Esophagus muscularis mucosa (tissue), 4 donors: ENCODE measurements around the gene ACSS1. TPM values are rescaled to one million over a fixed set of nuclear protein-coding genes. Genes with fewer than 3 reads are reported as not detected.

ENCODE experiments used
- DNase-seq: peaks from one replicate; pipeline ENCODE4 v3.0.0-alpha.2; 2017; ENCODE audit errors: extremely low spot score
- H3K27ac ChIP-seq, 4 donors: fragments of 200-600 bp; sonication (generic); replicated peaks in 1 of 4; 1 replicate in 3 of 4; 2 replicates in 1 of 4; pipeline ENCODE4 v1.5.1; 2016 to 2019; ENCODE audit warnings: mild to moderate bottlenecking in 1 of 4
- H3K27me3 ChIP-seq, 4 donors: fragments of 200-600 bp; sonication (generic); one replicate each; pipeline versions ENCODE4 v1.5.1 to v1.6.0; 2016 to 2019
- H3K36me3 ChIP-seq, 4 donors: fragments of 200-600 bp; sonication (generic); one replicate each; pipeline ENCODE4 v1.5.1; 2016 to 2019
- H3K4me1 ChIP-seq, 4 donors: fragments of 200-600 bp; sonication (generic); one replicate each; pipeline ENCODE4 v1.5.1; 2016 to 2019
- H3K4me3 ChIP-seq, 4 donors: fragments of 200-600 bp; sonication (generic); 1 replicate in 2 of 4; 2 replicates in 2 of 4; pipeline ENCODE4 v1.5.1; 2016 to 2019; ENCODE audit warnings: mild to moderate bottlenecking in 4 of 4, moderate library complexity in 1 of 4
- H3K9me3 ChIP-seq, 4 donors: fragments of 200-600 bp; sonication (generic); 1 replicate in 3 of 4; 2 replicates in 1 of 4; pipeline ENCODE4 v1.5.1; 2016 to 2019
- CTCF ChIP-seq, 3 experiments: fragments of 200-600 bp in 2 of 3; fragments of 450-650 bp in 1 of 3; sonication (generic) in 2 of 3; IDR thresholded peaks; one replicate each; pipeline ENCODE4 v1.5.1; 2017 to 2019; ENCODE audit warnings: antibody characterized with exemption in 3 of 3, mild to moderate bottlenecking in 2 of 3, moderate library complexity in 1 of 3
- EP300 ChIP-seq: sonication (generic); formaldehyde crosslinking; IDR thresholded peaks from one replicate; pipeline ENCODE4 v1.6.1; 2017; ENCODE audit warnings: antibody characterized with exemption
- POLR2A ChIP-seq: fragments of 450-650 bp; IDR thresholded peaks from one replicate; pipeline ENCODE4 v1.6.1; 2017; ENCODE audit warnings: antibody characterized with exemption, moderate library complexity, mild to moderate bottlenecking, low read depth
- POLR2AphosphoS5 ChIP-seq, 2 donors: sonication (generic); formaldehyde crosslinking; IDR thresholded peaks; one replicate each; pipeline ENCODE4 v1.6.1; 2017; ENCODE audit warnings: antibody characterized with exemption in 2 of 2
- WGBS: methylation state at CpG from one replicate; pipeline ENCODE4 v1.1.5; 2018; 5-methylcytosine and 5-hydroxymethylcytosine counted together
- intact Hi-C: fragments of 100-400 bp; cut with DNase I; formaldehyde crosslinking; loops from one replicate; pipeline ENCODE4 v1.15.1; 2023
- small RNA-seq, 3 donors: library from RNA; depleted of rRNA; stranded (forward); fragments of <200 nt; gene quantifications; one replicate each; pipeline ENCODE3, GENCODE V24; 2016
- total RNA-seq, 4 donors: library from RNA; depleted of rRNA; stranded (reverse); fragments of >200 nt; gene quantifications; one replicate each; pipeline versions ENCODE4 v1.1.0 to v1.2.1, GENCODE V29; 2016

ACSS1 gene
- total RNA-seq, 4 donors from 2014 or later: 36.6 to 154 (median 65.3) TPM

- intact Hi-C loops: no loop called here
- WGBS: 89% methylated on average over 10 of the region's 14 CpGs
These were observed 98.2 kb downstream of the ACSS1 start for GRCh38 chr20:24959591-24960301.

DNA sequence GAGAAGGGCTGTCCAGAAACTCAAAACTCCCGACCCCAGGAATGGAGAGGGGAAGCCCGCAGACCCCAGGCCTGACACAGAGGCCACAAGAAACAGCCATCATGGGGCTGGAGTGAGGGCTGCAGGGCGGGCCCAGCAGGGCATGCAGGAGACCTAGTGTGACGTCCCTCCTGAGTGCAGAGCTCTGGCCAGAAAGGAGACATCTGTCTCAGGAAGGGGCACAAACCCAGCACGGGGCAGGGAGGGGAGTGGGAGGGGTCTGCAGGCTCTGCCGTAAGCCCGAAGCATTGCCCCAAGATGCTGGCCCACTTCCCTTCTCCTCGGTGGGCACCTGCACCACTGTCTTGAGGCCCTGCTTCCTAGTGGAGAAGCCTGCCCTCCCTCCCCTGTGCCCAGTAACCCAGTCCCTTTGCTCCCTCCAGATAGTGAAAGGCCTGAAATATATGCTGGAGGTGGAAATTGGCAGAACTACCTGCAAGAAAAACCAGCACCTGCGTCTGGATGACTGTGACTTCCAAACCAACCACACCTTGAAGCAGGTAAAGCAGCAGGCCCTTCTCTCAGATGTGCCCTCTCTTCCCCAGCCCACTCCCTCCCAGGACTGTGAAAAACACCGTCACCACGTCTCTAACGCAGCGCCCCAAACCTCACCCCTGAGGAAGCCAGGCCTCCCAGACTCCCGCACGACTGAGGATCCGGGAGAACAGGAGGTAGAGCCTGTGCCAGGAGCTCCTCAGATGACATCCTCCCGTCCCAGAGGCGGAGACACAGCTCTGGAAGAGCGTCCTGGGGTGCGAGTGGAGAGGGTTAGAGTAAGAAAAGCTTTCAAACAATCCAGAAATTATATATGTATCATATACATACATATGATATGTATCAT is 99.2 kb downstream of the ACSS1 start:
- intact Hi-C loops: no loop called here
- TF ChIP-seq EP300 (no peak), POLR2AphosphoS5 (IDR thresholded peaks at IDR 0.05) (no peak), CTCF (IDR thresholded peaks at IDR 0.05) (no peak), POLR2A (no peak)
- Histone ChIP-seq H3K9me3 (no peaks in the 10 kb centered on the region), H3K4me1 (no peaks in the 10 kb centered on the region), H3K4me3 (no peak overlapping the region), H3K27me3 (no peaks in the 10 kb centered on the region), H3K27ac (no peak overlapping the region), H3K36me3 (peaks cover 27 to 81% (median 76%) of the 10 kb centered on the region in 4 donors)
- 80% methylated on average over 20 of the region's 20 CpGs for WGBS
- DNase-seq: no peak

More at GRCh38 chr20:24959591-24960301, 98.2 kb downstream of the ACSS1 start:
- no peak overlapping the region for H3K27ac ChIP-seq
- H3K4me3 ChIP-seq: no peak overlapping the region
- H3K27me3 ChIP-seq: no peaks in the 10 kb centered on the region
- no peaks in the 10 kb centered on the region for H3K9me3 ChIP-seq
- no peaks in the 10 kb centered on the region for H3K4me1 ChIP-seq
- no peak for DNase-seq
- H3K36me3 ChIP-seq: peaks cover 34 to 91% (median 86%) of the 10 kb centered on the region in 4 donors
- TF ChIP-seq POLR2A: no peak
- no peak for TF ChIP-seq POLR2AphosphoS5 (IDR thresholded peaks at IDR 0.05)
- no peak for TF ChIP-seq EP300
- TF ChIP-seq CTCF (IDR thresholded peaks at IDR 0.05): no peak

GRCh38 chr20:24957326-24958016 is 100.5 kb downstream of the ACSS1 start:
- H3K27ac ChIP-seq: no peak overlapping the region
- DNase-seq: no peak
- H3K9me3 ChIP-seq: no peaks in the 10 kb centered on the region
- intact Hi-C loops: no loop called here
- TF ChIP-seq CTCF (IDR thresholded peaks at IDR 0.05): no peak
- TF ChIP-seq POLR2A: no peak
- no peak for TF ChIP-seq EP300
- TF ChIP-seq POLR2AphosphoS5 (IDR thresholded peaks at IDR 0.05): no peak
- peaks cover 14 to 68% (median 63%) of the 10 kb centered on the region in 4 donors for H3K36me3 ChIP-seq
- no peaks in the 10 kb centered on the region for H3K27me3 ChIP-seq
- H3K4me1 ChIP-seq: no peaks in the 10 kb centered on the region
- WGBS: 95% methylated on average over 17 of the region's 18 CpGs
- H3K4me3 ChIP-seq: no peak overlapping the region

Small RNA genes within 50 kb of the gene (small RNA-seq; reads per million reads assigned to genes)
- gene RNU6-1257P: 0 reads per million in 3 donors

Other genes starting within 250 kb of the ACSS1 start
- gene CST7, start 108.9 kb downstream of the ACSS1 start, total RNA-seq: 10 to 100 TPM in 1 of 4 donors, 1 to 10 TPM in 2, not detected in 1; 1.2 to 13.8 (median 1.5) TPM
- 10 to 100 TPM; 21.6 to 35.6 (median 32.5) TPM for gene APMAP, start 65.4 kb downstream of the ACSS1 start, total RNA-seq
- under 1 TPM in 1 of 4 donors, not detected in 3; 0.83 TPM for gene VSX1, start 24.0 kb upstream of the ACSS1 start, total RNA-seq
- gene ENTPD6, start 137.6 kb upstream of the ACSS1 start, total RNA-seq: 10 to 100 TPM; 39.0 to 44.1 (median 43.5) TPM
- 100 to 1,000 TPM; 398 to 632 (median 462) TPM for gene PYGB, start 189.9 kb upstream of the ACSS1 start, total RNA-seq